GM12892 (cell line): Measurements from ENCODE around the gene PDGFC.

Source experiments
- POLR2A ChIP-seq: IDR thresholded peaks from 2 replicates; pipeline ENCODE4 v1.6.1; 2011; ENCODE audit warnings: low read depth, low read length, control low read depth
- POLR2AphosphoS5 ChIP-seq: IDR thresholded peaks from 2 replicates; pipeline ENCODE4 v1.6.1; 2011; ENCODE audit warnings: low read depth, low read length, control low read depth

GRCh38 chr4:156970501-156971164 lies 966 bp downstream of the PDGFC start:
- TF ChIP-seq POLR2AphosphoS5, result no peak
- TF ChIP-seq POLR2A, result no peak
